ENCODE measurements around the gene PRDM16.

GRCh38 chr1:3460672-3461131, 391.7 kb downstream of the PRDM16 start:
- no peak for TF ChIP-seq ZFP41 (tag by site-specific recombination; IDR thresholded peaks at IDR 0.05; ENCODE audit: borderline replicate concordance)
- no peak for TF ChIP-seq TSHZ1 (tag by site-specific recombination; IDR thresholded peaks at IDR 0.05; ENCODE audit: borderline replicate concordance)
- no peak for TF ChIP-seq PBX3 (CRISPR knock-in tag; IDR thresholded peaks at IDR 0.05)
- no peak for TF ChIP-seq ZBTB7A (tag by site-specific recombination; IDR thresholded peaks at IDR 0.05; ENCODE audit: low read depth)
- TF ChIP-seq ZNF19 (tag by site-specific recombination; IDR thresholded peaks at IDR 0.05; ENCODE audit: low read depth), result no peak
- TF ChIP-seq, protein P1, sequence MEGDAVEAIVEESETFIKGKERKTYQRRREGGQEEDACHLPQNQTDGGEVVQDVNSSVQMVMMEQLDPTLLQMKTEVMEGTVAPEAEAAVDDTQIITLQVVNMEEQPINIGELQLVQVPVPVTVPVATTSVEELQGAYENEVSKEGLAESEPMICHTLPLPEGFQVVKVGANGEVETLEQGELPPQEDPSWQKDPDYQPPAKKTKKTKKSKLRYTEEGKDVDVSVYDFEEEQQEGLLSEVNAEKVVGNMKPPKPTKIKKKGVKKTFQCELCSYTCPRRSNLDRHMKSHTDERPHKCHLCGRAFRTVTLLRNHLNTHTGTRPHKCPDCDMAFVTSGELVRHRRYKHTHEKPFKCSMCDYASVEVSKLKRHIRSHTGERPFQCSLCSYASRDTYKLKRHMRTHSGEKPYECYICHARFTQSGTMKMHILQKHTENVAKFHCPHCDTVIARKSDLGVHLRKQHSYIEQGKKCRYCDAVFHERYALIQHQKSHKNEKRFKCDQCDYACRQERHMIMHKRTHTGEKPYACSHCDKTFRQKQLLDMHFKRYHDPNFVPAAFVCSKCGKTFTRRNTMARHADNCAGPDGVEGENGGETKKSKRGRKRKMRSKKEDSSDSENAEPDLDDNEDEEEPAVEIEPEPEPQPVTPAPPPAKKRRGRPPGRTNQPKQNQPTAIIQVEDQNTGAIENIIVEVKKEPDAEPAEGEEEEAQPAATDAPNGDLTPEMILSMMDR (tag by site-specific recombination; IDR thresholded peaks at IDR 0.05), result no peak
- TF ChIP-seq ZNF146 (tag by site-specific recombination; IDR thresholded peaks at IDR 0.05), result no peak
- no peak for TF ChIP-seq ZNF121 (tag by site-specific recombination; IDR thresholded peaks at IDR 0.05)
- no peak for TF ChIP-seq MYNN (tag by site-specific recombination; IDR thresholded peaks at IDR 0.05; ENCODE audit: borderline replicate concordance)
- no peak for TF ChIP-seq ZNF24 (tag by site-specific recombination; IDR thresholded peaks at IDR 0.05)
- TF ChIP-seq SALL2 (tag by site-specific recombination; IDR thresholded peaks at IDR 0.05; ENCODE audit: borderline replicate concordance), result no peak
